Measurements from ENCODE around the gene NOTCH1.
"Not testable (repeated sequence)": the region's sequence is repeated elsewhere in the genome, so short reads cannot be mapped to it uniquely, and the experiment has no call there.

Gene NOTCH1

DNA sequence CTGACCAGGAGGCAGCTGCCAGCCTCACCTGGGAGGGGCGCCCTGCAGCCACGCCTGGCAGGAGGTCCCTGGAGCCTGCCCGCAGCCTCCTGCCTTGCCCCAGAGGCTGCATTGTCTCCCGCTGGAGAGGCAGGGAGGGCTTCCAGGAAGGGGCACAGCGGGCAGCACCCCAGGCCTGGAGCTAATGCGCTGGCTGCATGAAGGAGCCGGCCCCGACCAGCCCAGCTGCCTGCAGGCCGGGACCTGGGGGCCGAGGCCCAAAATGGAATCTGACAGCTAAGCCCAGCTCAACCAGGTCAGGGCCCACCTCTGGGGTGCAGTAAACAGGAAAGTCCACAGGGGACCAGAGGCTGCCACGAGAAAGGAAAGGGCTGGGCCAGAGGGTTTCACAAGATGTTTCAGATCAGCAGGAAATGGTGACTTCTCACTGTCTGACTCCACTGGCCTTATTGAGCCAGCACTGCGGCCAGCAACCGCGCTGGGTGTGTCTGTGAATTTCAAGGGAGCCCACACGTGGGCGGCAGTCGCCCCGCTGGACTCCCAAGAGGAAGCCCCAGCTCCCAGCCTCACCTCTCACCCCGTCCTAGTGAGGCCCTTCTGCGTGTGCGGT, 18.6 kb upstream of the NOTCH1 start:
- DNase-seq (ENCODE audit: low spot score), result peak; percentile 76

DNA sequence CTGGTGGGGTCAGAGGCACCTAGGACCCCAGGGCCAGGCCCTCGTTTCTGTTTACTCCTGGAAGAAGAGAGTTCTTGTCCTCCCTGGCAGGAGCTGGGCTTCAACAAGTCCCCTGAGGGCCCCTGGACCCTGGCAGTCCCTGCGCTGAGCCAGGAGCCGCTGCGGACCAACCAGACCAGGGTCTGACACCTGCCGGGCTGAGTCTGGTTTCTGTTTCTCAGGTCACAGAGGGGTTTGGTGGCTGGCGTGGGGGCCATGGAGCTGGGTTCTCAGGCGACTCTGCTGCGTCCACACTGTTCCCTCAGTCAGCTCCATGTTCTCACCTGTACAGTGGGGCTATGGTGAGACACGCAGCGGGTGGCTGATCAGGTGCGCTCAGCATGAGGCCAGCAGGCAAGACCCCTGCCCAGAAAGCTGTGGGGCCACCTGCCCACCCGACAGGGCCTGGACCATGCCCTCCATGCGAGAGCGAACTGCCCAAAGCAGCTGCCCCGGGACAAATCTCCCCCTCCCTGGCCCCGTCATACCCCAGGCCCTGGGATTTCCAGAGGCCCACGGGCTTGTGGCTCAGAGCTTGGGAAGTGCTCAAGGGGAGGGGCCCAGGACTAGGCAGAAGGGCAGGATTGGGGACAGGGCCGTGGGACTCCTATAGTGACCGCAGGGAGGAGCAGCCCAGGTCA, 17.9 kb upstream of the NOTCH1 start:
- DNase-seq (ENCODE audit: low spot score), result no peak

DNA sequence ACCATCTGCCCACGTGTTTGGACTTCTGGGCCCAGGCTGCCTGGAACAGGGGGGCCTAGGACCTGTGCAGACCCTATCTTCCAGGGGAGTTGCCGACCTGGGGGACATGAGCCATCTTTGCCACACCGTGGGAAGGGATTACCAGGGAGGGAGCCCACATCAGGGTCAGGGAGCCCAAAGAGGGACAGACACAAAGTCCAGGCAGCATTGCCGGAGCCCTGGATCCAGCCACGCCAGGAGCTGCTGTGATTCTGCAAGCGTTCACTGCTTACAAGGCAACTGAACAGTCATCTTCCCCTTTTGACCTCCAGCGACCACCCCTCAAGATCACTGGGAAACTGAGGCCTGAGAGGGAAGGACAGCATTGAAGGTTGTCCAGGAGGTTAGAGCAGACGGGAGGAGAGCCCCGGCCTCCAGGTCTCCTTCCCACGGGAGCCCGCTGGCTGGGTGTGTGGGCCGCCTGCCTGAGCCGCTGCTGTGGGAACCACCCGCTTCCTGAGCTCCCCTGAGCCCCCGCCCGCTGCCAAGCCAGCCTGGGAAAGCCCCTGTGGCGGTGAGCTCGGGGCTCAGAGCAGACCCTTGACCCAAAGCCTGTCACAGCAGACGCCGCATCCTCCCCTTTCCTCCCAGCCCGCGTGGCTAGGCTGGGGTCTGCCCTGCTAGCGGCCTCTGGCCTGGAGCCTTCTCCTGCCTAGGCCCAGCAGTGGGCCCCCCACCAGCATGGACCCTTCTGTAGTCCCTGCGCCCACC, 17.1 kb upstream of the NOTCH1 start:
- no peak for DNase-seq (ENCODE audit: low spot score)

DNA sequence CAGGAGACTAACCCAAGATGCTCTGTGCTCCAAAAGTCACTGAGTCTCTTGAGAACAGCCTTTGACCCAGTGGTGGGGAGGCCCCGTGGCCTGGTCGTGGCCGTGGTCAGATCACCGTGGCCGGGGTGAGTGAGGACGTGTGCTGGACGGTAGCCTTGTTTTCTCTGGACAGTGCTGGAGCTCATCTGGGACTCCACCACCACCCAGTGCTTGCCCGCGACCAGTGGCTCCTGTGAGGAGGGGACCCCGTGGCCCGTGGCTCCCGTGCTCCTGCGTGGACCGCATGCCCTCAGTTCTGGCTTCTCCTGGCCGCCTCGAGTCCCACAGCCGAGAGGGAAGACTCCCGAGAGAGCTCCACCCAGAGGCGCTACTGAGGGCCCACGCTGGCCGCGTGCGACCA, 15.9 kb upstream of the NOTCH1 start:
- no peak for DNase-seq (ENCODE audit: low spot score)

DNA sequence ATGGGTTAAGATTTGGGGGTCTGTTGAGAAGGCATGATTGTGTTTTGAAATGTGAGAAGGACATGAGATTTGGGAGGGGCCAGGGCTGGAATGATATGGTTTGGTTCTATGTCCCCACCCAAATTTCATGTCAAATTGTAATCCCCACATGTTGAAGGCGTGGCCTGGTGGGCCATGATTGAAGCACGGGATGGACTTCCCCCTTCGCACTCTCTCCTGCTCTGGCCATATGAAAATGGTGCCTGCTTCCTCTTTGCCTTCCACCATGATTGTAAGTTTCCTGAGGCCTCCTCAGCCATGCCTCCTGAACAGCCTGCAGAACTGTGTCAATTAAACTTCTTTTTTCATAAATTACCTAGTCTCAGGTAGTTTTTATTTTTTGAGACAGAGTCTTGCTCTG, 14.7 kb upstream of the NOTCH1 start:
- DNase-seq (ENCODE audit: low spot score), result no peak

DNA sequence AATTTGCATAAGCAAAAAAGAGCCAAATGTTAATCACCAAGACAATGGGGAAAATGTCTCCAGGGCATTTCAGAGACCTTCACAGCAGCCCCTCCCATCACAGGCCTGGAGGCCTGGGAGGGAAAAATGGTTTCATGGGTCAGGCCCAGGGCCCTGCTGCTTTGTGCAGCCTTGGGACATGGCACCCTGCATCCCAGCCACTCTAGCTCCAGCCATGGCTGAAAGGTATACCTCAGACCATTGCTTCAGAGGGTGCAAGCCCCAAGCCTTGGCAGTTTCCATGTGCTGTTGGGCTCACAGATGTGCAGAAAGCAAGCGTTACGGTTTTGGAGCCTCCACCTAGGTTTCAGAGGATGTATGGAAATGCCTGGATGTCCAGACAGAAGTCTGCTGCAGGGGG, 13.5 kb upstream of the NOTCH1 start:
- not testable (repeated sequence) for DNase-seq (ENCODE audit: low spot score)

DNA sequence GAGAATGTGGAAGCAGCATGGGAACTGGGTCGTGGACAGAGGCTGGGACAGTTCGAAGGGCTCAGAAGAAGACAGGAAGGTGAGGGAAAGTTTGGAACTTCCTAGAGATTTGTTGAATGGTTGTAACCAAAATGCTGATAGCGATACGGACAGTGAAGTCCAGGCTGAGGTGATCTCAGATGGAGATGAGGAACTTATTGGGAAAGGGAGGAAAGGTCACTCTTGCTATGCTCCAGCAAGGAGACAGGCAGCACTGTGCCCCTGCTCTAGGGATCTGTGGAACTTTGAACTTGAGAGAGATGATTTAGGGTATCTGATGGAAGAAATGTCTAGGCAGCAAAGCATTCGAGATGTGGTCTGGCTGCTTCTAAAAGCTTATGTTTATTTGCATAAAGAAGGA, 13.0 kb upstream of the NOTCH1 start:
- DNase-seq (ENCODE audit: low spot score), result not testable (repeated sequence)

DNA sequence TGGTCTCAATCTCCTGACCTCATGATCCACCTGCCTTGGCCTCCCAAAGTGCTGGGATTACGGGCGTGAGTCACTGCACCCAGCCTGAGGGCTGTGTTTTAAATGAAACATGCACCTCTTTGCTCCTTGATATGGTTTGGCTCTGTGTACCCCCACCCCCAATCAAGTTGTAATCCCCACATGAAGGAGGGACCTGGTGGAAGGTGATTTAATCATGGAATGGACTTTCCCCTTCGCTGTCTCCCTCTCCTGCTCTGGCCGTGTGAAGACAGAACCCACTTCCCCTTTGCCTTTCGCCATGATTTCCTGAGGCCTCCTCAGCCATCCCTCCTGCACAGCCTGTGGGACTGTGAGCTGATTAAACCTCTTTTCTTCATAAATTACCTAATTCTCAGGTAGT, 12.5 kb upstream of the NOTCH1 start:
- no peak for DNase-seq (ENCODE audit: low spot score)

DNA sequence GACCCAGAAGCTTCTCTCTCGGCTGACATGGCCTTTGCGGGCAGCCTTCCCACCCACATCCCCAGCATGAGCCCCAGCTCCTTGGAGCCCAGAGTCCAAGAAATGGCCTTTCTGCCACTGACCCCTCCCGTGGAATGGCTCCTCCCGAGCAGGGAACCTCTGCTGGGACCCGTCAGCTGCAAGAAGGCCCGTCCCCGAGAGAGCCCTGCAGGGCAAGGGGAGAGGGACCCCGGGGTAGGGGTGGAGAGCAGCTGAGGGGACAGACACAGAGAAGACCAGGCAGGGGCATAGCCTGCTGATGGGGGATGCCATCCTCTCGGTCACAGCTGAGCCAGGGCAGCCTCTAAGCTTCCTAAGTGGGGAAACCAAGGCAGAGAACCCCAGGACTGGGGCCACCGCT, 11.2 kb upstream of the NOTCH1 start:
- DNase-seq (ENCODE audit: low spot score), result no peak

DNA sequence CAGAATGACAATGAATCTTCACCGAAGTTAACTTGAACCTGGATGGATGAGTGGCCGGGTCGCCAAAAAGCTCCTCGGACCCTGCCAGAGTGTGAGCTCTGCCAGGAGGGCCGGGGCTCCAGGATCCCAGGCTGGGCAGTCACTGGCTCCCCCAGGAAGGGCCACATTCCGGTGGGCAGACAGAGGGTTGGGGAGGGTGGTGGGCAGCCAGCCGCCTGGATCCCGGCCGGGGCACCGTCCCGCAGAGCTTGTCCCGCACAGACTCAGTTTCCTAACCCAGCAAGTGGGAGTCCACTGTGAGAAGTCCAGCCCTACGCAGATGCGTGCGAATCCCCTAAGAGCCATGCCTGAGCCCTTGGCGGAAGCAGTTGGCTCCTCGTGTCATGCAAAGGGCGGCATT, 10.3 kb upstream of the NOTCH1 start:
- DNase-seq (ENCODE audit: low spot score), result no peak

DNA sequence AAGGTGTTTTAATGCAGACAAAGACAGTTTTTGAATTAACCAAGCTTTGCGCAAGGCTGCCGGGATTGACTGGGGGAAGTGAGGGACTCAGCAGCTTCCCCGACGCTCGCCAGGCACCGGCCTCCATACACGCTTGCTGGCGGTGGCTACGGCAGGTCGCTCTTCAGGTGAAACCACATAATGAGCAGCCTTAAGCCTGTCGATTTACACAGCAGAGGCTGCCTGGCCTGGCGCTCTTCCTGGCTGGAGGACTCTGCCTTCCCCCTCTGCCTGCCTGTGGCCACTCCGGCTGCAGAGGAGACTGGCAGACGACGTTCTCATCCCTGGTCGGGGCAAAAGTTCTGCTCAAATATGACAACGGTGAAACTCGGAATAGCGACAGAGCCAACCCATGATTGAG, 9.0 kb upstream of the NOTCH1 start:
- DNase-seq (ENCODE audit: low spot score), result no peak

DNA sequence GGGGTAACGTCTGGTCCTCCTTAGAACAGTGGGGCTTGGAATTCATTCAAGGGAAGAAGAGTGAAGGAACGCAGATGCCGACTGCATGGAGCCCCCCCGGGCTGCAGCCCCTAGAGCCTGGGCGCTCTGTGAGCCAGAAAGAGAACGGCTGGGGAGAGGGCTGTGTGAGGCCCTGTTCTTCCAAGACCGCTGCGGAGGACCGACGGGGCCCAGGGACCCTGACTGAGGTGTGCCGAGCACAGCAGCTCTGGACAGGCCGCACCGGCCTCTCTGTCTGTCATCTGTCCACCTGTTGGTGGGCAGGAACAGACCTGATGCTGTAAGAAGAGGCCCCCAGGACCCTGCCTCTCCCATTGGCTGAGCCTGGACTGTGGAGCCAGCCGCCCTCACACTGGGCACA, 7.7 kb upstream of the NOTCH1 start:
- no peak for DNase-seq (ENCODE audit: low spot score)

DNA sequence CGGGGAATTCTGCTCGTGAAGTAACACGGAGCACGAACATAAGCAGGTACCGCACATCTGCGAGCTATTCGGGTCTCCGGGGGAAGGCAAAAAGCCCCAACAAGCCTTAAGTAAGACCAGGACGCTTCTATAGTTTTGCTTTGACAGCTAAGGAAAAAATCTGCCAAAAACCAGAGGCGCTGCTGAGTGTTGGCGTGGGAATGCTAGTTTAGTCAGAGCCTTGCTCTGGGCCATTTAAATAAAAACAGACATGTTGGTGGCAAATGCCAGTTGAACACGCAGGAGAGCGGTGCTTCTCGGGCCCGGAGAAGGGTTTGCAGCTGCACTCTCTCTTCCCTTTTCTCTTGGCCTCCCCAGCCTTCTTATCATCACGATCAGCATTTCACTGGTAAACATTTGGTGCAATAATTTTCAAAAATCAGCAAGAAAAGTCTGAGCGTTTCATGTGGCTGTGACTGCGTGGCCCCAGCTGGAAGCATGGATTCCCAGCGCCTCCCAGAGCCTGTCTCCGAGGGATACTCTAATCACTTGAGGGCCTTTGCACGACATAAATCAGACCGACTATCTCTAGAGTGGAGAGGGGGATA, 6.4 kb upstream of the NOTCH1 start:
- DNase-seq (ENCODE audit: low spot score), result no peak

DNA sequence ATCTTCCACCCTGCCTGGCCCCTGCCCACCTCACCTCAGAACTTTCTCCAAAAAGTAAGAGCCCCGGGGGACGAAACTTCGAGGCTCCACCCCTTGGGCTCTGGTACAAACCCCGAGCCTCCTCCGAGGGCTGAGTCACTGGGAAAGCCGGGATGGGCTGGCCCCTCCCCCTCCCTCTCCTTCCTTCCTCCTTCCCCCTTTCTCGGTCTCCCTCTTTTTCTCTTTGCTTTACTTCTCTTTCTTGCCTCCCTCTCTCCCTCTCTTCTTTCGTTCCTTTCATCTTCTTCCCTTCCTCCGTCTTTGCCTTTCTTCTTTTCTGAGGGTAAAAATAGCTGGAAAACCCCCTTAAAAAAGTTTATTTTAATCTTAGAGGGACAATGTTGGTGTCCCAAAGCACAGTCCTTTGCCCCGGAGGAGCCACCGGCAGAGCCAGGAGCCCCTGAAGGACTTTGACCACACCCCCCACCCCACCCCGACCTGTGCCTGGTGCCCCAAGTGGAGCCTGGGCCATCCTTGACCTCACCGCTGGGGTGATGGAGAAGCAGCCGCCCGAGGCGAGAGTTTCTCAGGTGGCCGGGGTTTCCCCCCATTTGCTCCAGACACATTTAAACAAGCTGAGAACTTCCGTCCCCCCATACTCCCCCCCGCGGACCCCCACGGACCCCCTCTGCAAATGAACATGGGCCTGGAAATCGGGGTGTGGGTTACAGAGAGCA, 5.7 kb upstream of the NOTCH1 start:
- no peak for DNase-seq (ENCODE audit: low spot score)

DNA sequence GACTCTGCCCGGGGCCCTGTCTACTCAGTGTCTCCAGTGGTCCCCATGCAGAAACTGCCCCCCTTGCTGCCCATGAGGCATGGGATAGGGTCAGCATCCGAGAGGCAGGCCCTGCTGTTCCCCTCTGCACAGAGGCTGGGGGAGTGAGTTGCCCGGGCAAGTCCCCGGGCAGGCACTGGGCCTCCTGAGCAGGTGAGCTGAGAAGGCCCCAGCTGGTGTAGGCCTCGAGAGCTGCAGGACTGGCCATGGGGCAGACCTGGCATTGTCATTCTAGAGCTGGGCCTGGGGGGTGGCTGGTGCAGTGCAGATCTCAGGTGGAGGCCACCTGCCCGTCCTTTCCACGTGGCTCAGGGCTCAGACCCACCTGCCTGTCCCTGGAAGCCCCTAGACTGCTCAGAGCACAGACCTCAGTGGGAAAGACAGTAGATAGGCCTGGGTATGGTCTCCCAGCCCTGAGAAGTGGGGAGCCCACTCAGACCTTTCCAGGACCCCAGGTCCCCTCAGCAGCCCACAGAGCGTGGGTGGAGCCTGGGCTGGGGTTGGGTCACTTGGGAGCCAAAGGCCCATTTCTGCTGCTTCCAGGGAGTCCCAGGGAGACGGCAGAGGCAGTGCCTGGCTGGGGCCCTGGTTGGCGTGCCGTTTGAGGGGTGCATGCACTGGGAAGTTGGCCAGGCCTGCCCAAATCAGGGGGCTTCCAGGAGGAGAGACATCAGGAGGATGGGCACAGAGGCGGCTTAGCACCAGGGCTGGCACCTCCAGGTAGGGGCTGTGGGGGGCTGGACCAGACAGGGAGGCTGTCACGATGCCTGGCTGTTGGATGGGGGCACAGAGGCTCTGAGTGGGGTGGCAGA, 4.8 kb upstream of the NOTCH1 start:
- DNase-seq (ENCODE audit: low spot score), result no peak

DNA sequence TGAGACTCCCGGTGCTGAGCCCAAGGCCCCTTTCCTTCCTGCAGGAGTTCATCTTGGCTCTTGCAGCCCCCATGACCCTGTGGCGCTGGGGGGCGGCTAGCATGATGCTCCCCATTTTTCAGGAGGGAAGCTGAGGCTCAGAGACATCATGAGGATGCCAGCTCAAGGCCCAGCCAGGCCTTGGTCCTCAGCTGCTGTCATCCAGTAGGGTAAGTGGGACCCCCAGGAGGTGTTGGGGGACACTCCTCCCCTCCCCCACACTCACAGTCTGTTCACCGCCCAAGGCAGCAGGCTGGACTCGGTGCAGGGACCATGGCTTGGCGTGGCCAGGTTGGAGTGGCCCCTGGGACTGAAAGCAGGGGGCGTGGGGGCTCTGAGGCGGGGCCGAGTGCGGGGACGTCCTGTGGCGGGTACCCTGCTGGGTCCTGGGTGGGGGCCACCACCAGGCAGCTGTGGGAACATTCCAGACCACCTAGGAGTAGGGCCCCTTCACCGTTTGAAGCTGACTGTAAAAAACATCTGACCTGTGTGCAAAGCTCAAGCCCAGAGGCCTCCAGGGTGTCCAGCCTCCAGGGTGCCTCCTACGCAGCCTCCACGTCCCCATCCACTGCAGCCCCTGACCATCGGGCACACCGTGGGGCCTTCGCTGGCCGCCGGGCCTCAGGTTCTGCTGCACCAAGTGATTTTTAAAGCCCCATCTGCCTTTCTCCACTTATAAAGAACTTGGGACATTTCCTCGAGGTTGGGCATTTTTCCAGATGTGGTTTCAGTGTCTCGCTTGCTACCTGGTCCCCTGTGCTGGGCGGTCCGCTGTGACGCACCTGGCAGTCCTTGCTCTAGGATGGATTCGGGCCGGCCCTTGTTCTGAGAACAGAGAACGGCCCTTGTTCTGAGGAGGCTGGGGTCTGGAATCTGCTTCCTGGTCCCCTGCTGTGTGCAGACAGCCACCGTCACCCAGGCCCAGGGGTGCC, 3.4 kb upstream of the NOTCH1 start:
- DNase-seq (ENCODE audit: low spot score), result no peak

DNA sequence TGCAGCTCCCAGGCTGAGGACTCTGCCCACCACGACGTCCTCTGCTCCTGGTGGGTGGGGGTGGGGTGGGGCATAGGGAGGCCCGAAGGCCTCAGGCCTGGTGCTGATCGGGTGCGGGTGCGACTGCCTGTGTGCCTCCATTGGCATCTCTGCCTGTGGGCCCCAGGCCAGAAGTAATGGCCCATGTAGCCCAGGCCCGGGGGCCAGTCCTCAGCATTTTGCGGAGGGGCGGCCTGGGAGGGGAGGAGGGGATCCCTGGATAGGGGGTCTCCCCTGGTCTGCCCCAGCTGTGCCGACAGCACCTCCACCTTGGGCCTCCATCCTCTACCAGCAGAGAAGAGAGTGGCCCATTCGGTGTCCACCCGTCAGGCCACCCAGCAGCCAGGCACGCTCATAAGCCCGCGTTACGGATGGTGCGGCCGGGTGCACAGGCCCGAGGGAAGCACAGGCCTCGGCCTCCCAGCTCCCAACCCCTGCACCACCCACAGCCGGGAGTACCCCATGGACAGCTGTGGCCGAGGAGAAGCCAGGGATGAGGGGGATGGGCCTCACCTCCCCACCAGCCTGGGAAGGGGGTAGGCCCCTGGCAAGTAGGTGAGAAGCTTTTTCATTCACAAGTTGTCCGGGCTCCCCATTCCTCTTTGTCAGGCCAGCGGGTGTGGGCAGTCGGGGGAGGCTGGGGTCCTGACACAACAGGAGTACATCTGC, 1.8 kb upstream of the NOTCH1 start:
- no peak for DNase-seq (ENCODE audit: low spot score)

DNA sequence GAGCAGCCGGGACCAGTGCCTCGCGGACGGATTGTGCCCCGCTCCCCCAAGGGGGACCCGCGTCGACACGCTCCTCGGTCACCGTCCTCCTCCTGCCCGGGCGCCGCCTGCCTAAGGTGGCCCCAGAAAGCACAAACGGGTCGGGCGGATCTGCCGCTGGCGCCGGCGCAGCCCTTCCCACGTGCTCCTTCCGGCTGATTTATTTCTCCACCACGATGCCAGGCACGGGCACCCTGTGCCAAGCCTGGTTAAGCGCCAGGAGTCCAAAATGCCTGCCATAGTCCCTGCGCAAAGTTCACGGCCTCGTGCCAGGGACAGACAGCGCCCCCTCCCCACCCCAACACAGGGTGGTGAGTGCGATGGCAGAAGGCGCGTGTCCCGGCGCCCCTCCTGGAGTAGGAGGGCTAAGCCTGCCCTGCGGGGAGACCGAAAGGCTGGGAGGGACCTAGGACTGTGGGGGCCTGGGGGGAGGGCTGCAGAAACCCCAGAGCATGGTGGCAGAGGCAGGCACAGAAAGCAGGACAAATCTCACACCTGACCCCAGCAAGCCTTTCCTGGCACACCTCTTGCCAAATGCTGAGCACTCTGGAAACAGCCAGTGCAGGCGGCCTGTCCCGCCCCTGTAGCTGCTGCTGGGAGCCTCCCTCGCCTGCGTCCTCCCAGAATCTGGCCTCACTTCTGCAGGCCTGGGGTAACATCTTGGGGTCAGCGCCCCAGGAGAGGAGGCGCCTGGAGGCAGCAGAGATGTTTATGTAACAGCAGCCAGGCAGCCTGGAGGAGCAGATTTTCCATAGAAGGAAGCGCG, 1.1 kb upstream of the NOTCH1 start:
- peak; percentile 75 for DNase-seq (ENCODE audit: low spot score)

DNA sequence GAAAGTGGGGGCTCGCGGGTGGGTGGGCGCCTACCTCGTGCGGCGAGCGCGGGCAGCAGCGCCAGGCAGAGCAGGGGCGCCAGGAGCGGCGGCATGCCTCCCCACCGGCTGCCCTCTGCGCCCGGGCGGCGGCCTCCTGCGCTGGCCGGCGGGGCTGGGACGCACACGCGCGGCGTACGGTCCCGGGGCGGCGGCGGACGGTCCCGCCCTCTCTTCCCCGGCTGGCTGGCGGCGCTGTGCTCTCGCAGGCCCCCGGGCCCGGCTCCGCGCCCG, 220 bp downstream of the NOTCH1 start:
- DNase-seq (ENCODE audit: low spot score), result no peak
